ENCODE measurements around the gene MDM1. TPM values are rescaled to one million over a fixed set of nuclear protein-coding genes. Genes with fewer than 3 reads are reported as not detected.

Gene MDM1
- total and polyA plus RNA-seq, 2 of the 13 experiments (the other 11 are each of a cell fraction or from before 2014, with no cell fraction given), result 4.6 to 15.2 TPM

DNA sequence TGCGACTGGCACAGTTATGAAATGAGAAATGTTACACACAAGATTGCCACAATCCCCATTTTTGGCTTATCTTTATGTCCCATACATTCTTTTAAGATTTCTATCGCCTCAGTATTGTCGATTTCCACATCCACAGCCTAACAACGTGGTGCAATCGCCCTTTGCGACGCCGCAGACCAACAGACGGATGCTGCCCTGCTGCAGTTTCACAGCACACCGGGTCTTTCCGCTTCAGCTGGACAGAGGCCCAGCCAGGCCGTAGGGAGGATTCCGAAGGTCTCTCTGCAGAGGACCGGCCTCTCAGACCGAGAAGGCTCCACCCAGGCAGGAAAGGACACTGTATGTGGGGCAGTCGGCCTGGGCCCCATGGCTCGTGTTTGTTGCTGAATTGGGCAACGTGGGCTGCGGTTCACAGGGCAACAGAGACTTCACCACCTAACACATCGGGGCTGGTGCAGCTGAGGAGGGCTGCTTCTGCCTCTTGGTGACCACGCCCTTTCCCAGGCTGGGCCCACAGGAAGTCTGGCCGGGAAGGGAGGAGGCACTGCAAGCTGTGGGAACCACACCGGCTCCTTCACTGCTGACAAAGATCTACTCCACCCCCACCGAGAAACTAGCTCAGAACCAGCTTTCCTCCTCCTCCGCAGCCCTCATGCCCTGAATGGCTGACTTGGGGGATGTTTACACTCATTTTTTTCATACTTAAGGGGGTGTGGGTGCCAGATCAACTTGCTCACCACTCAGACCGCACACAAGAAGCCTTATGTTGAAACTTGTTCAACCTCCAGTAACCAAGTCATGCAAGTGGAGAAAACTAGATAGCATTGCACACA lies 32.9 kb upstream of the MDM1 start (continued):
- TF ChIP-seq, protein P1, sequence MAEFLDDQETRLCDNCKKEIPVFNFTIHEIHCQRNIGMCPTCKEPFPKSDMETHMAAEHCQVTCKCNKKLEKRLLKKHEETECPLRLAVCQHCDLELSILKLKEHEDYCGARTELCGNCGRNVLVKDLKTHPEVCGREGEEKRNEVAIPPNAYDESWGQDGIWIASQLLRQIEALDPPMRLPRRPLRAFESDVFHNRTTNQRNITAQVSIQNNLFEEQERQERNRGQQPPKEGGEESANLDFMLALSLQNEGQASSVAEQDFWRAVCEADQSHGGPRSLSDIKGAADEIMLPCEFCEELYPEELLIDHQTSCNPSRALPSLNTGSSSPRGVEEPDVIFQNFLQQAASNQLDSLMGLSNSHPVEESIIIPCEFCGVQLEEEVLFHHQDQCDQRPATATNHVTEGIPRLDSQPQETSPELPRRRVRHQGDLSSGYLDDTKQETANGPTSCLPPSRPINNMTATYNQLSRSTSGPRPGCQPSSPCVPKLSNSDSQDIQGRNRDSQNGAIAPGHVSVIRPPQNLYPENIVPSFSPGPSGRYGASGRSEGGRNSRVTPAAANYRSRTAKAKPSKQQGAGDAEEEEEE (CRISPR knock-in tag; IDR thresholded peaks at IDR 0.05; ENCODE audit: borderline replicate concordance), result 0 out of 2 replicates have a peak, but pooled peaks have one; percentile 71
- TF ChIP-seq ZNF841 (CRISPR knock-in tag; IDR thresholded peaks at IDR 0.05; ENCODE audit: borderline replicate concordance), result no peak
- TF ChIP-seq TP53 (CRISPR knock-in tag; conservative IDR thresholded peaks at IDR 0.05), result no peak
- TF ChIP-seq FIP1L1 (IDR thresholded peaks at IDR 0.05; ENCODE audit: borderline replicate concordance, insufficient read depth, low read depth, low read length), result no peak
- TF ChIP-seq ZNF598 (CRISPR knock-in tag; IDR thresholded peaks at IDR 0.05; ENCODE audit: borderline replicate concordance), result peak; percentile 91
- TF ChIP-seq, protein P2, sequence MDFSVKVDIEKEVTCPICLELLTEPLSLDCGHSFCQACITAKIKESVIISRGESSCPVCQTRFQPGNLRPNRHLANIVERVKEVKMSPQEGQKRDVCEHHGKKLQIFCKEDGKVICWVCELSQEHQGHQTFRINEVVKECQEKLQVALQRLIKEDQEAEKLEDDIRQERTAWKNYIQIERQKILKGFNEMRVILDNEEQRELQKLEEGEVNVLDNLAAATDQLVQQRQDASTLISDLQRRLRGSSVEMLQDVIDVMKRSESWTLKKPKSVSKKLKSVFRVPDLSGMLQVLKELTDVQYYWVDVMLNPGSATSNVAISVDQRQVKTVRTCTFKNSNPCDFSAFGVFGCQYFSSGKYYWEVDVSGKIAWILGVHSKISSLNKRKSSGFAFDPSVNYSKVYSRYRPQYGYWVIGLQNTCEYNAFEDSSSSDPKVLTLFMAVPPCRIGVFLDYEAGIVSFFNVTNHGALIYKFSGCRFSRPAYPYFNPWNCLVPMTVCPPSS (IDR thresholded peaks at IDR 0.05), result no peak
- peak; percentile 81 for TF ChIP-seq PHF21A (CRISPR knock-in tag; IDR thresholded peaks at IDR 0.05)
- no peak for TF ChIP-seq SYNCRIP (IDR thresholded peaks at IDR 0.05; ENCODE audit: insufficient read depth, low read depth, low read length)
- TF ChIP-seq, protein P3, sequence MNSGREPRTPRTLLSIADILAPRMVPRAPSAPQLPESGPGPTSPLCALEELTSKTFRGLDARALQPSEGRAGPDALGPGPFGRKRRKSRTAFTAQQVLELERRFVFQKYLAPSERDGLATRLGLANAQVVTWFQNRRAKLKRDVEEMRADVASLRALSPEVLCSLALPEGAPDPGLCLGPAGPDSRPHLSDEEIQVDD (CRISPR knock-in tag; IDR thresholded peaks at IDR 0.05; ENCODE audit: borderline replicate concordance), result no peak
- TF ChIP-seq RARG (CRISPR knock-in tag; IDR thresholded peaks at IDR 0.05; ENCODE audit: low read depth), result no peak
- TF ChIP-seq, protein P4, sequence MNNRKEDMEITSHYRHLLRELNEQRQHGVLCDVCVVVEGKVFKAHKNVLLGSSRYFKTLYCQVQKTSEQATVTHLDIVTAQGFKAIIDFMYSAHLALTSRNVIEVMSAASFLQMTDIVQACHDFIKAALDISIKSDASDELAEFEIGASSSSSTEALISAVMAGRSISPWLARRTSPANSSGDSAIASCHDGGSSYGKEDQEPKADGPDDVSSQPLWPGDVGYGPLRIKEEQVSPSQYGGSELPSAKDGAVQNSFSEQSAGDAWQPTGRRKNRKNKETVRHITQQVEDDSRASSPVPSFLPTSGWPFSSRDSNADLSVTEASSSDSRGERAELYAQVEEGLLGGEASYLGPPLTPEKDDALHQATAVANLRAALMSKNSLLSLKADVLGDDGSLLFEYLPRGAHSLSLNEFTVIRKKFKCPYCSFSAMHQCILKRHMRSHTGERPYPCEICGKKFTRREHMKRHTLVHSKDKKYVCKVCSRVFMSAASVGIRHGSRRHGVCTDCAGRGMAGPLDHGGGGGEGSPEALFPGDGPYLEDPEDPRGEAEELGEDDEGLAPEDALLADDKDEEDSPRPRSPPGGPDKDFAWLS (CRISPR knock-in tag; IDR thresholded peaks at IDR 0.05; ENCODE audit: borderline replicate concordance), result no peak
- TF ChIP-seq NCOR1 (IDR thresholded peaks at IDR 0.05; ENCODE audit: borderline replicate concordance, low read length), result no peak
- TF ChIP-seq ZNF749 (CRISPR knock-in tag; IDR thresholded peaks at IDR 0.05; ENCODE audit: borderline replicate concordance), result no peak
- no peak for TF ChIP-seq MTA3 (CRISPR knock-in tag; IDR thresholded peaks at IDR 0.05)
- TF ChIP-seq ZNF660 (CRISPR knock-in tag; IDR thresholded peaks at IDR 0.05; ENCODE audit: borderline replicate concordance, low read depth), result no peak
- TF ChIP-seq NAIF1 (CRISPR knock-in tag; IDR thresholded peaks at IDR 0.05; ENCODE audit: borderline replicate concordance), result no peak
- TF ChIP-seq ZNF703 (CRISPR knock-in tag; IDR thresholded peaks at IDR 0.05; ENCODE audit: borderline replicate concordance), result no peak
- no peak for TF ChIP-seq MAFK (conservative IDR thresholded peaks at IDR 0.05 in 1 of 2, IDR thresholded peaks at IDR 0.05 in 1 of 2; ENCODE audit: low read length in 2 of 2)
- TF ChIP-seq ZNF432 (CRISPR knock-in tag; IDR thresholded peaks at IDR 0.05; ENCODE audit: borderline replicate concordance), result no peak
- TF ChIP-seq HNRNPK (IDR thresholded peaks at IDR 0.05; ENCODE audit: low read depth, low read length, poor library complexity, severe bottlenecking), result no peak
- no peak for TF ChIP-seq MAZ (IDR thresholded peaks at IDR 0.05; ENCODE audit: borderline replicate concordance, low read depth, low read length)
- TF ChIP-seq MAZ (CRISPR knock-in tag; IDR thresholded peaks at IDR 0.05; ENCODE audit: low read depth), result peak; percentile 56; the same call in 1 of the 2 replicates
- TF ChIP-seq ZNF329 (CRISPR knock-in tag; IDR thresholded peaks at IDR 0.05; ENCODE audit: low read depth), result no peak
- no peak for TF ChIP-seq MATR3 (CRISPR knock-in tag; IDR thresholded peaks at IDR 0.05)
